ENCODE results near the gene SPSB1. TPM values are rescaled to one million over a fixed set of nuclear protein-coding genes. Genes with fewer than 3 reads are reported as not detected.

The SPSB1 gene
- total RNA-seq, 1 donor from 2014 or later: 17.6 TPM

GRCh38 chr1:9267352-9267686, 25.4 kb upstream of the SPSB1 start:
- no peak overlapping the region for H3K4me3 ChIP-seq (ENCODE audit: low read depth, low read length)
- H3K27me3 ChIP-seq (ENCODE audit: control insufficient read depth, insufficient read depth, low read length): peaks cover 4% of the 10 kb centered on the region
- H3K36me3 ChIP-seq (ENCODE audit: control insufficient read depth, insufficient read depth, low read length): no peaks in the 10 kb centered on the region
- FAIRE-seq (no peak), DNase-seq (ENCODE audit: low read depth) (no peak)
- TF ChIP-seq CTCF (IDR thresholded peaks at IDR 0.05; ENCODE audit: insufficient read depth, low read length, severe bottlenecking): no peak

- FAIRE-seq: no peak
Observed at GRCh38 chr1:9267827-9268581, 24.7 kb upstream of the SPSB1 start.

GRCh38 chr1:9269078-9269501, 23.6 kb upstream of the SPSB1 start:
- DNase-seq (ENCODE audit: low read depth) (peak; percentile 36), FAIRE-seq (peak; percentile 92)
- Histone ChIP-seq H3K4me3 (ENCODE audit: low read depth, low read length) (no peak overlapping the region), H3K27me3 (ENCODE audit: control insufficient read depth, insufficient read depth, low read length) (peaks cover 4% of the 10 kb centered on the region), H3K36me3 (ENCODE audit: control insufficient read depth, insufficient read depth, low read length) (no peaks in the 10 kb centered on the region)
- no peak for TF ChIP-seq CTCF (IDR thresholded peaks at IDR 0.05; ENCODE audit: insufficient read depth, low read length, severe bottlenecking)

More at GRCh38 chr1:9267827-9268581, 24.7 kb upstream of the SPSB1 start:
- Histone ChIP-seq H3K4me3 (ENCODE audit: low read depth, low read length) (no peak overlapping the region), H3K36me3 (ENCODE audit: control insufficient read depth, insufficient read depth, low read length) (no peaks in the 10 kb centered on the region), H3K27me3 (ENCODE audit: control insufficient read depth, insufficient read depth, low read length) (peaks cover 4% of the 10 kb centered on the region)
- DNase-seq (ENCODE audit: low read depth): no peak
- no peak for TF ChIP-seq CTCF (IDR thresholded peaks at IDR 0.05; ENCODE audit: insufficient read depth, low read length, severe bottlenecking)

GRCh38 chr1:9269721-9270120, 23.0 kb upstream of the SPSB1 start:
- no peak overlapping the region for H3K4me3 ChIP-seq (ENCODE audit: low read depth, low read length)
- H3K27me3 ChIP-seq (ENCODE audit: control insufficient read depth, insufficient read depth, low read length): peaks cover 4% of the 10 kb centered on the region
- FAIRE-seq: no peak
- DNase-seq (ENCODE audit: low read depth): no peak
- TF ChIP-seq CTCF (IDR thresholded peaks at IDR 0.05; ENCODE audit: insufficient read depth, low read length, severe bottlenecking): no peak
- H3K36me3 ChIP-seq (ENCODE audit: control insufficient read depth, insufficient read depth, low read length): no peaks in the 10 kb centered on the region

- FAIRE-seq: no peak
- no peak for TF ChIP-seq CTCF (IDR thresholded peaks at IDR 0.05; ENCODE audit: insufficient read depth, low read length, severe bottlenecking)
- Histone ChIP-seq H3K27me3 (ENCODE audit: control insufficient read depth, insufficient read depth, low read length) (peaks cover 4% of the 10 kb centered on the region), H3K4me3 (ENCODE audit: low read depth, low read length) (no peak overlapping the region), H3K36me3 (ENCODE audit: control insufficient read depth, insufficient read depth, low read length) (no peaks in the 10 kb centered on the region)
- DNase-seq (ENCODE audit: low read depth): no peak
Observed at GRCh38 chr1:9270290-9270883, 22.3 kb upstream of the SPSB1 start.
